HG02981 (cell line): ENCODE measurements around the gene TGFB3.

Experiments
- ATAC-seq: cut with Tn5 transposase; IDR thresholded peaks from one replicate; pipeline ENCODE4 v1.9.1; 2021; ENCODE audit warnings: mild to moderate bottlenecking, moderate library complexity; ENCODE audit not compliant: unreplicated experiment

TGFB3 gene

GRCh38 chr14:75910048-75910447, 71.7 kb downstream of the TGFB3 start:
- ATAC-seq: no peak

DNA sequence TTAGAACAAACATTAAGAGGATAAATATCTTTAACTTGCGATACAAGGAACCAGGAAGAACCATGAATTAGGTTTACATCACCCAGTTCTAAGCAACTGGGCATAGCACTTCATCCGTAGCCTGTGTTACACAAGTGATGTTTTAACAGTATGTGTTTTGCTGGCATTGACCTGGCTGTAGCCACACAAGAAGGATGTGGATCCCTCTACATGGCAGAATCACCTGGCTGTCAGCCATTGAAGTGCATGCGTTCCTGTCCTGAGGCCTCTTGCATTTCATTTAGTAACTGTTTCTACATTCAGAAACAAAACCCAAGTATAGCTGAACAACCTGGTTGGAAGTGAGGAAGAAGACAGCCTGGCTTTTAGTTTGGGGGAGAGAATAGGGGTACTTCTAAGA, 72.2 kb downstream of the TGFB3 start:
- no peak for ATAC-seq
